Ascending aorta (tissue), 2 donors: ENCODE data around the gene ADAMTS17. TPM values are rescaled to one million over a fixed set of nuclear protein-coding genes. Genes with fewer than 3 reads are reported as not detected.
"Not testable (repeated sequence)": the region's sequence is repeated elsewhere in the genome, so short reads cannot be mapped to it uniquely, and the experiment has no call there.

Experiments used
- DNase-seq, 2 donors: peaks; one replicate each; pipeline ENCODE4 v3.0.0-alpha.2; 2019; ENCODE audit warnings: low spot score in 2 of 2
- H3K27ac ChIP-seq, 2 donors: fragments of 200-600 bp; sonication (generic); one replicate each; pipeline ENCODE4 v1.5.1; 2016 to 2017; ENCODE audit warnings: mild to moderate bottlenecking in 1 of 2
- H3K27me3 ChIP-seq: fragments of 200-600 bp; sonication (generic); one replicate; pipeline ENCODE4 v1.5.1; 2017
- H3K36me3 ChIP-seq, 2 donors: fragments of 200-600 bp; sonication (generic); one replicate each; pipeline ENCODE4 v1.5.1; 2016
- H3K4me1 ChIP-seq, 2 donors: fragments of 200-600 bp; sonication (generic); one replicate each; pipeline ENCODE4 v1.5.1; 2016 to 2017; ENCODE audit warnings: mild to moderate bottlenecking in 1 of 2
- H3K4me3 ChIP-seq, 2 donors: fragments of 200-600 bp; sonication (generic); one replicate each; pipeline ENCODE4 v1.5.1; 2016 to 2017; ENCODE audit warnings: mild to moderate bottlenecking in 1 of 2
- H3K9me3 ChIP-seq, 2 donors: fragments of 200-600 bp; sonication (generic); one replicate each; pipeline ENCODE4 v1.5.1; 2016
- intact Hi-C: fragments of 100-400 bp; cut with DNase I; formaldehyde crosslinking; loops from one replicate; pipeline ENCODE4 v1.15.1; 2023
- total RNA-seq: library from RNA; depleted of rRNA; stranded (reverse); fragments of >200 nt; gene quantifications from one replicate; pipeline ENCODE4 v1.1.0, GENCODE V29; 2016
- TF ChIP-seq, protein P1 (sequence below), 3 experiments: fragments of 200-600 bp in 2 of 3; fragments of 450-650 bp in 1 of 3; sonication (generic) in 2 of 3; IDR thresholded peaks; one replicate each; pipeline ENCODE4 v1.5.1; 2016 to 2019; ENCODE audit warnings: antibody characterized with exemption in 3 of 3, mild to moderate bottlenecking in 1 of 3, moderate library complexity in 1 of 3

ADAMTS17 gene
- total RNA-seq, 1 donor from 2014 or later, result 2.8 TPM

DNA sequence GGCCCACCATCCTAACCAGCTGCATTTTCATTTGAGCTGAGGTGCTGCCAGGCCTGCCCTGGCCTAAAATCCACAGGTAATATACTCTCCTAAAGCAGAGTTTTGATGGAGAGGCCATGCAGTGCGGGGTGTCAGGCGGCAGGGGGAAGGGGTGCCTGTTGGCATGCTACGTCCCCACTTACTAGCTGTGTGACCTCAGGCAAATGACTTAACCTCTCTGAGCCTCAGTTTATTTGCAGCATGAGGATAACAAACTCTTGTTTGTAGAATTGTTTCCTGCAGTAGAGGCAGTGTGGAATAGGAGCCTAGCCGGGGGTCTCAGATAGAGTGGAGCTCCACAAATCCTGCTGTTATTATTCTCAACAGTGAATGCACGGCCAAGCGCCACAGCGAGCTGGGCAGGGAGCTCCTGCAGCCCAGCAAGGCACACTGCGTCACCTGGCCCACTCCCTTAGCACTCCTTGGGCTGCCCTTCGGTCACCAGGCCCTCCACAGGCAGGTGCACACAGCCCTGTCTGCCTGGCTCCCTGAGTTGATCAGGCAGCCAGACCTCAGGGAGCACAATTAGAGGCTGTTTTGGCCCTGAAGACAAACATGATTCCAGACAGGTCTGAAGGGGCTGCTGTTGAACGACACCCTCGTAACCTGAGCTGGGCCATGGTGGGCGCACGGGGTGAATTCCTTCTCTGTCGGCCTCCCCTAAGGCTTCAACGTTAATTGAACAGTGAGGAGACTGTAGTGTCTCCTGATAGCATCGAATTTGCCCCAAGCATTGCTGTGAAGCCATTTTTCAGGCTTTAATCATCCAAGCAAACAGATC, 359.7 kb downstream of the ADAMTS17 start:
- H3K4me1 ChIP-seq, result no peaks in the 10 kb centered on the region
- H3K27ac ChIP-seq, result no peak overlapping the region
- no peaks in the 10 kb centered on the region for H3K36me3 ChIP-seq
- intact Hi-C loops, result no loop called here
- no peaks in the 10 kb centered on the region for H3K9me3 ChIP-seq
- no peak for DNase-seq
- no peaks in the 10 kb centered on the region for H3K27me3 ChIP-seq
- H3K4me3 ChIP-seq, result no peak overlapping the region
- TF ChIP-seq, protein P1, sequence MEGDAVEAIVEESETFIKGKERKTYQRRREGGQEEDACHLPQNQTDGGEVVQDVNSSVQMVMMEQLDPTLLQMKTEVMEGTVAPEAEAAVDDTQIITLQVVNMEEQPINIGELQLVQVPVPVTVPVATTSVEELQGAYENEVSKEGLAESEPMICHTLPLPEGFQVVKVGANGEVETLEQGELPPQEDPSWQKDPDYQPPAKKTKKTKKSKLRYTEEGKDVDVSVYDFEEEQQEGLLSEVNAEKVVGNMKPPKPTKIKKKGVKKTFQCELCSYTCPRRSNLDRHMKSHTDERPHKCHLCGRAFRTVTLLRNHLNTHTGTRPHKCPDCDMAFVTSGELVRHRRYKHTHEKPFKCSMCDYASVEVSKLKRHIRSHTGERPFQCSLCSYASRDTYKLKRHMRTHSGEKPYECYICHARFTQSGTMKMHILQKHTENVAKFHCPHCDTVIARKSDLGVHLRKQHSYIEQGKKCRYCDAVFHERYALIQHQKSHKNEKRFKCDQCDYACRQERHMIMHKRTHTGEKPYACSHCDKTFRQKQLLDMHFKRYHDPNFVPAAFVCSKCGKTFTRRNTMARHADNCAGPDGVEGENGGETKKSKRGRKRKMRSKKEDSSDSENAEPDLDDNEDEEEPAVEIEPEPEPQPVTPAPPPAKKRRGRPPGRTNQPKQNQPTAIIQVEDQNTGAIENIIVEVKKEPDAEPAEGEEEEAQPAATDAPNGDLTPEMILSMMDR (IDR thresholded peaks at IDR 0.05), result no peak

DNA sequence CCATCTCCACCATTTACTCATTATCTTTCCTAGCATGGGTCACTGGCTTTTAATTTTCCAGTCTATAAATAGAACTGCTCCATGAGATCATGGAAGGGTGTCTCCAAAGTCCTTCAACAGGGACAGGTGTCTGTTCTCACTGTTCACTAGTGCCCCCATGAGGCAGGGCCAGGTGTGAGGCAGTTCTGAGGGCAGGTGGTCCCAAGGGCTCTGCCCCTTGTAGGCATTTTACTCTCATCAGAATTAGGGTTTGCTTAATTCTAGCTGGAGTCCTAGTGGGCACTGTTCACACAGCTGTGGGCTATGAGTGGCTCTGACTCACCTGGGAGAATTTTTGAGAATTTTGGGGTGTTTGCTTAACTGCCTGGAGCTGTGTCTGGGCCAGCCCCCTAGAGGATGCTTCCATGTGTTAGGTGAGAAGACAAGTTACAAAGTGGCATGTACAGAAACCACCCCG, 360.6 kb downstream of the ADAMTS17 start:
- Histone ChIP-seq H3K4me3 (no peak overlapping the region), H3K9me3 (no peaks in the 10 kb centered on the region), H3K4me1 (no peaks in the 10 kb centered on the region), H3K27ac (no peak overlapping the region), H3K36me3 (no peaks in the 10 kb centered on the region), H3K27me3 (no peaks in the 10 kb centered on the region)
- DNase-seq, result no peak
- intact Hi-C loops, result no loop called here
- TF ChIP-seq, protein P1 (IDR thresholded peaks at IDR 0.05), result no peak

DNA sequence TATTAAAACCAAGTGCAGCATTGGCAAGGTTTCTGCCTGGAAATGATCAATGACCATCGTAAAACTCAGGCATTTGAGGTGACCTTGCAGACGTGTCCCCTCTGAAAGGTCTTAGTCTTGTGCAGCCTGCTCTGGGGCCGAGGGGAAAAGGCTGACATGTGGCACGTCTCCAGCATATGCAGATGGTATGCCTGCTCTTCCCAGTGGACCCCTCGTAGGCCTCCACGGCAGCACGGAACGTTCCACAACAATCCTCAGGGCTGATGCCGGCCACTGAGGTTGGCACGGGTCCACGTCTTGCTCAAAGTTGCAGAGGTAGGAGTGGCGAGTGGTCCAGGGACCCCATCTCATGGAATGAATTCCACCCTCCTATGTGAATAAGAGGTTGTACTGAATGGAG, 361.0 kb downstream of the ADAMTS17 start:
- TF ChIP-seq, protein P1 (IDR thresholded peaks at IDR 0.05), result no peak
- no peaks in the 10 kb centered on the region for H3K36me3 ChIP-seq
- H3K4me1 ChIP-seq, result no peaks in the 10 kb centered on the region
- no peaks in the 10 kb centered on the region for H3K9me3 ChIP-seq
- no peak overlapping the region for H3K27ac ChIP-seq
- intact Hi-C loops, result no loop called here
- DNase-seq, result no peak
- H3K27me3 ChIP-seq, result no peaks in the 10 kb centered on the region
- no peak overlapping the region for H3K4me3 ChIP-seq

GRCh38 chr15:99979886-99980285, 361.9 kb downstream of the ADAMTS17 start:
- H3K27me3 ChIP-seq, H3K27ac ChIP-seq, H3K36me3 ChIP-seq, H3K4me1 ChIP-seq, H3K4me3 ChIP-seq, DNase-seq, intact Hi-C loops, H3K9me3 ChIP-seq: not testable (repeated sequence)

DNA sequence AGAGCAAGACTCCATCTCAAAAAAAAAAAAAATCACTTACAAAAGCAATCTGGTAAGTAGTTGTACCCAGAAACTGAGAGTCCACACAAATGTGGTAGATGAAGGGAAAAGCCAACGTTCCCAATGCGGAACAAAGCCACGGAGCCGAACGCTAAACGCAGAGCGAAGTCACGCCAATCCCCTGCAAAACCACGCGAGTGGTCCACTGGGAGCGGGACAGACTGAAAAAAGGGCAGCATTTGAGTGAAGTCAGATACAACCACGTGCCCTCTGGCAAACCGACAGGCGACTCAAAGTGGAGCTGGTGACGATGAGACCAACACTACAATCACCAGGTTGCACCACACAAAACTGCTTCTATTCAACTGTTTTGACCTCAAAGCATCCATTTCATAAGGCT, 362.4 kb downstream of the ADAMTS17 start:
- Histone ChIP-seq H3K36me3 (no peaks in the 10 kb centered on the region), H3K4me1 (no peaks in the 10 kb centered on the region), H3K4me3 (no peak overlapping the region), H3K27ac (no peak overlapping the region), H3K27me3 (no peaks in the 10 kb centered on the region), H3K9me3 (no peaks in the 10 kb centered on the region)
- TF ChIP-seq, protein P1 (IDR thresholded peaks at IDR 0.05), result no peak
- intact Hi-C loops, result no loop called here
- no peak for DNase-seq

- intact Hi-C loops, result no loop called here
- no peak overlapping the region for H3K27ac ChIP-seq
- H3K36me3 ChIP-seq, result no peaks in the 10 kb centered on the region
- no peaks in the 10 kb centered on the region for H3K9me3 ChIP-seq
- TF ChIP-seq, protein P1 (IDR thresholded peaks at IDR 0.05), result no peak
- H3K27me3 ChIP-seq, result no peaks in the 10 kb centered on the region
- DNase-seq, result no peak
- no peaks in the 10 kb centered on the region for H3K4me1 ChIP-seq
- no peak overlapping the region for H3K4me3 ChIP-seq
Measured at GRCh38 chr15:99978426-99978825, 363.3 kb downstream of the ADAMTS17 start.
